Hepatic stellate cell (primary cell): ENCODE measurements around the gene LRRC4C.

Source experiments
- DNase-seq: peaks from one replicate; pipeline ENCODE4 v3.0.0; 2011; ENCODE audit warnings: low spot score

LRRC4C gene

DNA sequence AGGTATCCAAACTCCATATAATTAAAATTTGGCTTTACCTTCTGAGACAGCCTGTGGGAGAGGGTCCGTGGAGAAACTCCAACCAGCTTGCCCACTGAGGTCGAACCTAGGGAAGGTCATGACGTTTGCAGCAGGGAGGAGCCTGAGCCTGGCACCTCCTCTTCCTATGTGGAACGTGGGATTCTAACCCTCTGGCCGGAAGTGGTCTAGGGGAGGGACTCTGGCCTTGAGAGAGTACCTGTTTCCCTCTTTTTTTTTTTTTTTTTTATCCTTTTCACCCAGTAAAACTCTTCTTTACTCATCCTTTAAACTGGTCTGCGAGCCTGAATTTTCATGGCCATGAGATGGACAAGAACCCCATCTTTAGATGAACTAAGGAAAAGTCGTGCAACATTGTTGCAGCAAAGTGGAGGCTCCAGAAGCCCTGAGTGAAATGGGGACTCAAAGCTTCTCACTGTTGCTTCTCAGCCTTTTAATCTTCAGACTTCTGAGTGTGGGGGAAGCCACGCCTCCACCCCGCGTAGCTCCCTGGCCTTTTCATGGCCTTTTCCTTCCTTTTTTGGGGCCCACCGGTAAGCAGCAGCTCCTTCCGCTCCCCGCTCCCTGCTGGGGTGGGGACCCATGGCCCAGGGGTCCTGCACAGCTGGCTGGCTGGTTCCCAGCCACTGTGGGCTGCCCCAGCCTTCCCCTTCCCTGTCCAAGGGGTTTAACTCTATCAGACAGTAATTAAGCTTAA lies 1359.9 kb downstream of the LRRC4C start:
- no peak for DNase-seq

DNA sequence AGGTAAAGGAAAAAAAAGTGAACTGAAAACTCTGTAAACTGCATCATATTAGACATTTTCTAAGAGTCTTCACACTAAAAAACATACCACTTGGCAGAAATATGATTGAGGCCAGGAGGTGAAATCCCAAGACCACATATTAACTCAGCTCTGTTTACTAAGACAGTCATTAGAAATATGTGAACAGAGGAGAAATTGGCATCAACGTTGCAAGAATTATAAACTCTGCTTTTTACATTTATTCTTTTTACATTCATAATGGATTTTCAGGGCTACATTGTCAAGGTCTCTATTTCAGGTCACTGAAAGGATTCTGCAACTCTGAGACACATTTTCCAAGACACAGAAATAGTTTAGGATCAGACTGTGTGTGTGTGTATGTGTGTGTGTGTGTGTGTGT lies 1364.0 kb downstream of the LRRC4C start:
- no peak for DNase-seq

DNA sequence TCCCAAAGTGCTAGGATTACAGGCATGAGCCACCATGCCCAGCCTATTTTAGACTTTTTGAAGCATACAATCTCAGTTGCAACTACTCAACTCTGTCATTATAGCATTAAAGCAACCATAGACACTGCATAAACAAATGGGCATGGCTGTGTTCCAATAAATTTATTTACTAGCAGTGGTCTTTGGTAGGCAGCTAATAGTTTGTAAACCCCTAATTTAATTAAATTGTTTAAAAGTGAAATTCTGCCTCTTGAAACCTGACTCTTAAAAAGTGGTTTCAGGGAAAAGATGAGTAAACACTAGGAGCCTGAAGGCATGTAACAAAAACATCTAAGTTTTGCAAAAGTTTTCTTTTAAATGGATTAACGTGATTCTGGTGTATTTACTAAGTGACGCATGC lies 1364.5 kb downstream of the LRRC4C start:
- no peak for DNase-seq

DNA sequence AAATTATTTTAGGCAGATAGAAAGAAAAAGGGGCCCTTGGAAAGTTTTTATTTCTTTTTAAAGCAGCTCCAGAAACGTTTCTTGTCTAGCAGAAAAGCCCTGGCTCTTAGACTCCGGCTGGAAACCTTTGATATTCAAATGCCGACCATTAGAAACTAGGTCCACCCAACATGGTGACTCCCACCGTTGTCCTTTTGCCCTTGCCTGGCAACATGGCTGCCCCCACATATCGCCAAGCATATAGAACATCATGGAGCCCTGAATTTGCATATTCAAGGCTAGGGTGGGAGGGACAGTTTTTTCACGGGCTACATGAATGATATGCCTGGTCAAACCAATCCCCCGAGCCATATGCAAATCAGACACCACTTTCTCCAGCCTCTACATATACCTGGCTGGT lies 1379.0 kb downstream of the LRRC4C start:
- no peak for DNase-seq
